ENCODE results near the gene NCOA3.

The NCOA3 gene

DNA sequence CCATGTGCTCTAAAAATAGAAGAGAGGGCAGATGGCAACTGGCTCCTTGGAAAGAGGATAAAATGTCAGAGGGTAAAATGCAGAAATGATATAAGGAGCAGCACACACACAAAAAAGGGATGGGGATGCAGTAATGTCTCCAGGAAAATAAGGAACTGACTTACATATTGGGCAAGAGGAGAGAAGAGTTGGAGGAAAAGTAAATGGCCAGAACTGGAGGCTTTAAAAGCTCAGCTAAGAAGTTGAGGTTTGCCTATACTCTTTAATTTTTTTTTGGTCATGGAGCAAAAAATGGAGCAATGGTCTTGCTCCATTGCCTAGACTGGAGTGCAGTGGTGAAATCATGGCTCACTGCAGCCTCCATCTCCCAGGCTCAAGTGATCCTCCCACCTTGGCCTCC lies 189.9 kb downstream of the NCOA3 start:
- Histone ChIP-seq H4K20me1 (ENCODE audit: insufficient read depth, low read length) (no peaks in the 10 kb centered on the region), H3F3A (ENCODE audit: insufficient read depth, low read length) (no peaks in the 10 kb centered on the region), H2AFZ (ENCODE audit: low read length) (no peak overlapping the region), H3K9me3 (ENCODE audit: low read length) (no peaks in the 10 kb centered on the region), H3K9ac (ENCODE audit: low read length) (no peak overlapping the region), H3K27me3 (ENCODE audit: insufficient read depth, low read length) (peaks cover 6% of the 10 kb centered on the region), H3K4me2 (ENCODE audit: low read length) (no peak overlapping the region), H3K9me2 (ENCODE audit: low read depth, low read length) (no peaks in the 10 kb centered on the region), H3K79me2 (ENCODE audit: insufficient read depth, low read length) (no peaks in the 10 kb centered on the region), H3K4me1 (ENCODE audit: insufficient read depth, low read length, severe bottlenecking) (no peaks in the 10 kb centered on the region), H3K27ac (ENCODE audit: low read depth, low read length, poor library complexity, severe bottlenecking) (no peak overlapping the region), H3K36me3 (ENCODE audit: insufficient read depth, low read length) (no peaks in the 10 kb centered on the region), H3K4me3 (ENCODE audit: low read depth, low read length, poor library complexity, severe bottlenecking) (no peak overlapping the region)
- TF ChIP-seq, protein P1, sequence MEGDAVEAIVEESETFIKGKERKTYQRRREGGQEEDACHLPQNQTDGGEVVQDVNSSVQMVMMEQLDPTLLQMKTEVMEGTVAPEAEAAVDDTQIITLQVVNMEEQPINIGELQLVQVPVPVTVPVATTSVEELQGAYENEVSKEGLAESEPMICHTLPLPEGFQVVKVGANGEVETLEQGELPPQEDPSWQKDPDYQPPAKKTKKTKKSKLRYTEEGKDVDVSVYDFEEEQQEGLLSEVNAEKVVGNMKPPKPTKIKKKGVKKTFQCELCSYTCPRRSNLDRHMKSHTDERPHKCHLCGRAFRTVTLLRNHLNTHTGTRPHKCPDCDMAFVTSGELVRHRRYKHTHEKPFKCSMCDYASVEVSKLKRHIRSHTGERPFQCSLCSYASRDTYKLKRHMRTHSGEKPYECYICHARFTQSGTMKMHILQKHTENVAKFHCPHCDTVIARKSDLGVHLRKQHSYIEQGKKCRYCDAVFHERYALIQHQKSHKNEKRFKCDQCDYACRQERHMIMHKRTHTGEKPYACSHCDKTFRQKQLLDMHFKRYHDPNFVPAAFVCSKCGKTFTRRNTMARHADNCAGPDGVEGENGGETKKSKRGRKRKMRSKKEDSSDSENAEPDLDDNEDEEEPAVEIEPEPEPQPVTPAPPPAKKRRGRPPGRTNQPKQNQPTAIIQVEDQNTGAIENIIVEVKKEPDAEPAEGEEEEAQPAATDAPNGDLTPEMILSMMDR (IDR thresholded peaks at IDR 0.05; ENCODE audit: low read length) = no peak
- TF ChIP-seq EZH2 (IDR thresholded peaks at IDR 0.05; ENCODE audit: borderline replicate concordance, low read length) = no peak

DNA sequence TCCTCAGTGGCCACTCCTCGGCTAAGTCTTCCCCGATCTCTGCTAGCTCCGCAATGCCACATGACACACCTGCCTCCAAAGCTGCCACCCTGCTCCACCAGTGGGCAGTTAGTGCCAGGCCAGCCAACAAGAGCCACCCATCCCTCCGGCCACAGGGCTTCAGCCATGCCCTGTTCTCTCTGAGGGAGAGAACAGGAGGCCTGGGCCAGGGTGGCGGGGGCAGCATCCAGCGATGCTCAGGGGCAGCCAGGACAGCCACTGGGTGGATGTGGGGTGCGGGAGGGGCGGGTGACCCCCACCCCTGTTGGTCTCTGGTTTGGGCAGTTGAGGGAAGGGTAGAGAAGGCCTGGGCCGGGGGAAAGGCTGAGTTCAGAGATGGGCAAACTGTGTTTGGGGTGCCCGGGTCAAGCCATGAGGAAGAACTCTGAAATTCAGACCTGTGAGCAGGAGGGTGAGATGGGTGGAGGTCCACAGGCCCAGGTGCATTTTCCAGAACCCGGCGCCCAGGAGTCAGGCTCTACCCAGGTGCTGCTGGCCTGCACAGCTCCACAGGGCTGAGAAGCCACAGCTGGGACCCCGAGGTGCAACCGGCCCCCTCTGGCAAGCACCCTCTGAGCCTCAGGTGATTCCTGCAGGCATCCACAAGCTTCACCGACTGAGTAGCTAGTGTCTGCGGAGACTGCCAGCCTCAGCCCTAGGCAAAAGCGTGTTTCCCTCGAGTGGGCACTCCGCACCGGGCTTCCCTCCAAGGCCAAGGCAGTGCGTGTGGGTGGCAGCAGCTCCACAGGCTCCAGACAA lies 192.5 kb downstream of the NCOA3 start:
- no peak overlapping the region for H3K4me2 ChIP-seq (ENCODE audit: low read length)
- H3K36me3 ChIP-seq (ENCODE audit: insufficient read depth, low read length) = no peaks in the 10 kb centered on the region
- H4K20me1 ChIP-seq (ENCODE audit: insufficient read depth, low read length) = no peaks in the 10 kb centered on the region
- no peak overlapping the region for H2AFZ ChIP-seq (ENCODE audit: low read length)
- no peak for TF ChIP-seq EZH2 (IDR thresholded peaks at IDR 0.05; ENCODE audit: borderline replicate concordance, low read length)
- TF ChIP-seq, protein P1 (IDR thresholded peaks at IDR 0.05; ENCODE audit: low read length) = no peak
- peaks cover 6% of the 10 kb centered on the region for H3K27me3 ChIP-seq (ENCODE audit: insufficient read depth, low read length)
- no peak overlapping the region for H3K27ac ChIP-seq (ENCODE audit: low read depth, low read length, poor library complexity, severe bottlenecking)
- no peaks in the 10 kb centered on the region for H3F3A ChIP-seq (ENCODE audit: insufficient read depth, low read length)
- no peak overlapping the region for H3K4me3 ChIP-seq (ENCODE audit: low read depth, low read length, poor library complexity, severe bottlenecking)
- H3K4me1 ChIP-seq (ENCODE audit: insufficient read depth, low read length, severe bottlenecking) = no peaks in the 10 kb centered on the region
- H3K9me2 ChIP-seq (ENCODE audit: low read depth, low read length) = no peaks in the 10 kb centered on the region
- no peaks in the 10 kb centered on the region for H3K9me3 ChIP-seq (ENCODE audit: low read length)
- no peak overlapping the region for H3K9ac ChIP-seq (ENCODE audit: low read length)
- no peaks in the 10 kb centered on the region for H3K79me2 ChIP-seq (ENCODE audit: insufficient read depth, low read length)

DNA sequence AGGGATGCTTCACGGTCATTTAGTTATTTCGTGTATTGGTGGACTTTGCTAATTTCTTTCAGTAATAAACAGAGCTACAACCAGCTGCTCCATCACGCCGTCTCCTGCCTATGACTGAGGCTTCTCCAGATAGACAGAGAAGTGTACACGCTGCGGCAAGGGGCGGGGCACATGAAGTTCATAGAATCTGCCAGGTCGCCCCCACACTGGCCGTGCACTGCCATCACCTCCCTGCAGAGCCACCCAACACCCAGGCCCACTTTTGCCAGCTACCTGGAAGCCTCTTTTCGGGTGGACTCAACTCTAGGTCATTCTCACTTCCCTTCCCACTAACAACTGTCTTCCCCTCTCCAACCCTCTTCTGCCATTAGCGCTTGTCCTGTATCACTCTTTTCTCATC lies 195.2 kb downstream of the NCOA3 start:
- Histone ChIP-seq H2AFZ (ENCODE audit: low read length) (no peak overlapping the region), H3K4me2 (ENCODE audit: low read length) (no peak overlapping the region), H3K9me3 (ENCODE audit: low read length) (no peaks in the 10 kb centered on the region), H3K79me2 (ENCODE audit: insufficient read depth, low read length) (no peaks in the 10 kb centered on the region), H3K27me3 (ENCODE audit: insufficient read depth, low read length) (peaks cover 6% of the 10 kb centered on the region), H3K4me1 (ENCODE audit: insufficient read depth, low read length, severe bottlenecking) (no peaks in the 10 kb centered on the region), H4K20me1 (ENCODE audit: insufficient read depth, low read length) (no peaks in the 10 kb centered on the region), H3K36me3 (ENCODE audit: insufficient read depth, low read length) (no peaks in the 10 kb centered on the region), H3K4me3 (ENCODE audit: low read depth, low read length, poor library complexity, severe bottlenecking) (no peak overlapping the region), H3F3A (ENCODE audit: insufficient read depth, low read length) (no peaks in the 10 kb centered on the region), H3K9me2 (ENCODE audit: low read depth, low read length) (no peaks in the 10 kb centered on the region), H3K9ac (ENCODE audit: low read length) (no peak overlapping the region), H3K27ac (ENCODE audit: low read depth, low read length, poor library complexity, severe bottlenecking) (no peak overlapping the region)
- TF ChIP-seq, protein P1 (IDR thresholded peaks at IDR 0.05; ENCODE audit: low read length) = no peak
- no peak for TF ChIP-seq EZH2 (IDR thresholded peaks at IDR 0.05; ENCODE audit: borderline replicate concordance, low read length)

All from OCI-LY1 (cell line).